Neuron (in vitro differentiated cells): ENCODE results near the gene HCFC1R1.
A peak's percentile ranks its signal among the peaks of the same experiment; 100 is the strongest.
"Not testable (repeated sequence)": the region's sequence is repeated elsewhere in the genome, so short reads cannot be mapped to it uniquely, and the experiment has no call there.

Experiments
- H2AFZ ChIP-seq: one replicate; pipeline ENCODE4 v1.6.1; 2013; ENCODE audit warnings: low read depth, mild to moderate bottlenecking, inconsistent platforms, low read length, moderate library complexity
- H3K27me3 ChIP-seq: one replicate; pipeline ENCODE4 v1.6.1; 2013; ENCODE audit warnings: low read length; ENCODE audit not compliant: insufficient read depth
- H3K36me3 ChIP-seq: one replicate; pipeline ENCODE4 v1.6.1; 2013; ENCODE audit warnings: low read length; ENCODE audit not compliant: insufficient read depth
- H3K4me1 ChIP-seq: one replicate; pipeline ENCODE4 v1.6.1; 2013; ENCODE audit warnings: low read length; ENCODE audit not compliant: insufficient read depth
- H3K4me3 ChIP-seq: 2 replicates; pipeline ENCODE4 v1.5.1; 2013; ENCODE audit warnings: mild to moderate bottlenecking, low read length, moderate library complexity
- H3K9me3 ChIP-seq: one replicate; pipeline ENCODE4 v1.6.1; 2013; ENCODE audit warnings: low read length

Gene HCFC1R1

DNA sequence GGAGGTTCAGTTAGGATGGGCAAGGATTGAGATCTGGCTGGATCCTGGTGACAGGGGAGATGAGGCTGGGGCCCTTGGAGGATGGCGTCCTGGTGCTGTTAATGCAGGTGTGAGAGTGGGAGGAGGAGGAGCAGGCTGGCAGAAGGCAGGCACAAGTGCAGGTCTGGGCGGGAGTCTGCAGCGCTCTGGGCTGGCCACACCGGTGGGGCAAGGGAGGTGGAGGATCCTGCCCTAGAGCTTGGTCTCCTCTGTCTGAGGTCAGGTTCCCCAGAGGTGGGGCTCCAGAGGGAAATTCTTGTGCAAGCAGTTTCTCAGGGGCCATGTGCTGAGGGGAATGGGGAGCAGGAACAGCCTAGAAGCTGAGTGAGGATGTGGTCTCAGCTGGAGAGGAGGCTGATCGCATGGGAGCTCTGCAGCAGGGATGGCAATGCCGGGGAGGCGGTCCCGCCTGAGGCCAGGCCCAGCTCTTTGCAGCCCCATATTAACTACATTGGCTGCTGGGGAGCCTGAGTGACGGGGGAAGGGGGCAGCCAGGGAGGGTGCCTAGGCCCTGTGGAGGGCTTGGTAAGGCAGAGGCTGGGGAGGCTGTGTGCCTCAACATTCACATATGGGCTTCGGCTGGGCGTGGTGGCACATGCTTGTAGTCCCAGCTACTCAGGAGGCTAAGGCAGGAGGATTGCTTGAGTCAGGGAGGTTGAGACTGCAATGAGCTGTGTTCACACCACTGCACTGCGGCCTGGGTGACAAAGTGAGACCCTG is 29.0 kb upstream of the HCFC1R1 start:
- H3K36me3 ChIP-seq, H2AFZ ChIP-seq, H3K9me3 ChIP-seq, H3K4me1 ChIP-seq, H3K4me3 ChIP-seq: not testable (repeated sequence)
- peaks cover 15% of the 10 kb centered on the region for H3K27me3 ChIP-seq

DNA sequence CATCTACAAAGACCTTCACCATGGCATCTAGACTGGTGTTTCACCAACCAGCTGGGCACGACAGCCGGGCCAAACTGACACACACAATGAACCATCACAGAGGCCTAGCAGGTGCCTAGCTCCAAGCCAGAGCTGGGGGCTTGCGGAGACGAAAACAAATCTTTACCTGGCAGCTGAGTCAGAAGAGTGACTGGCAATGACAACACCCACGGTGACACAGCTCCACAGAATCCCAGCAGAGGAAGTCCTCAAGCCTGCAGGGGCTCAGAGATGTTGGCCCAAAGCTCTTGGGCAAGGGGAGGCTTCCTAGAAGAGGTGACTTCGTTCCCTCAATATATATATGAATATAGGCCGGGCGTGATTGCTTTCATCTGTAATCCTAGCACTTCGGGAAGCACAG is 27.8 kb upstream of the HCFC1R1 start:
- Histone ChIP-seq H3K4me3 (no peak overlapping the region), H3K27me3 (peaks cover 27% of the 10 kb centered on the region), H3K4me1 (no peaks in the 10 kb centered on the region)

GRCh38 chr16:3051009-3051408 is 27.3 kb upstream of the HCFC1R1 start:
- H3K27me3 ChIP-seq: peaks cover 32% of the 10 kb centered on the region
- no peak overlapping the region for H3K4me3 ChIP-seq
- H3K4me1 ChIP-seq: peaks cover 3% of the 10 kb centered on the region
- no peaks in the 10 kb centered on the region for H3K36me3 ChIP-seq
- no peak overlapping the region for H2AFZ ChIP-seq
- H3K9me3 ChIP-seq: no peaks in the 10 kb centered on the region

More for the DNA sequence above, 27.8 kb upstream of the HCFC1R1 start:
- Histone ChIP-seq H3K36me3 (no peaks in the 10 kb centered on the region), H2AFZ (no peak overlapping the region), H3K9me3 (no peaks in the 10 kb centered on the region)

DNA sequence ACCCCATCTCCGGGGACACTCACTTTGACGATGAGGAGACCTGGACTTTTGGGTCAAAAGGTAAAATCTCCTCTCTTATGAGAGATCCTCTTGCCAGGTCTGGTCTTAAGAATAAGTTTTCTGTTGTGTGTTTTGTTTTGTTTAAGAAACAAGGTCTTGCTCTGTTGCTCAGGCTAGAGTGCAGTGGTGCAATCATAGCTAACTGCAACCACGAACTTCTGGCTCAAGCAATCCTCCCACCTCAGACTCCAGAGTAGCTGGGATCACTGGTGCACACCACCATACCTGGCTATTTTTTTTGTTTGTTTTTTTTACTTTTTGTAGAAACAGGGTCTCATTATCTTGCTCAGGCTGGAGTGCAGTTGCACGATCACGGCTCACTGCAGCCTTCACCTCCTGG is 26.7 kb upstream of the HCFC1R1 start:
- no peaks in the 10 kb centered on the region for H3K9me3 ChIP-seq
- peaks cover 36% of the 10 kb centered on the region for H3K27me3 ChIP-seq

DNA sequence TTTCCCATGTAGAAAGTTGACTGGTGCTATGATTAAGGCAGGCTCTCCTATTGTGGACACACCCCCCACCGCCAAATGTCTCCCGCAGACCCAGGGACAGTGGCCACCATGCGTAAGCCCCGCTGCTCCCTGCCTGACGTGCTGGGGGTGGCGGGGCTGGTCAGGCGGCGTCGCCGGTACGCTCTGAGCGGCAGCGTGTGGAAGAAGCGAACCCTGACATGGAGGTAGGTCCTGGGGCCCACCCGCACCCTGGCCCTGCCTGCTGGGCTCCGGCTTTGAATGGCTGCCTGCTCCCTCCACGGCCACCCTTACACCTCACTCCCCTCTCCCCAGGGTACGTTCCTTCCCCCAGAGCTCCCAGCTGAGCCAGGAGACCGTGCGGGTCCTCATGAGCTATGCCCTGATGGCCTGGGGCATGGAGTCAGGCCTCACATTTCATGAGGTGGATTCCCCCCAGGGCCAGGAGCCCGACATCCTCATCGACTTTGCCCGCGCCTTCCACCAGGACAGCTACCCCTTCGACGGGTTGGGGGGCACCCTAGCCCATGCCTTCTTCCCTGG is 26.3 kb upstream of the HCFC1R1 start:
- no peaks in the 10 kb centered on the region for H3K9me3 ChIP-seq
- peaks cover 40% of the 10 kb centered on the region for H3K27me3 ChIP-seq
- H3K36me3 ChIP-seq: no peaks in the 10 kb centered on the region
- peaks cover 10% of the 10 kb centered on the region for H3K4me1 ChIP-seq
- H3K4me3 ChIP-seq: no peak overlapping the region
- H2AFZ ChIP-seq: no peak overlapping the region

More for the DNA sequence above, 26.7 kb upstream of the HCFC1R1 start:
- Histone ChIP-seq H3K4me1 (peaks cover 7% of the 10 kb centered on the region), H3K4me3 (no peak overlapping the region), H2AFZ (no peak overlapping the region), H3K36me3 (no peaks in the 10 kb centered on the region)

GRCh38 chr16:3047387-3047720 is 23.6 kb upstream of the HCFC1R1 start:
- no peaks in the 10 kb centered on the region for H3K36me3 ChIP-seq
- peaks cover 45% of the 10 kb centered on the region for H3K27me3 ChIP-seq
- peaks cover 10% of the 10 kb centered on the region for H3K4me1 ChIP-seq
- no peak overlapping the region for H2AFZ ChIP-seq
- no peak overlapping the region for H3K4me3 ChIP-seq
- no peaks in the 10 kb centered on the region for H3K9me3 ChIP-seq

GRCh38 chr16:3046641-3047386 is 23.1 kb upstream of the HCFC1R1 start:
- Histone ChIP-seq H2AFZ (no peak overlapping the region), H3K27me3 (peaks cover 45% of the 10 kb centered on the region), H3K4me1 (peaks cover 10% of the 10 kb centered on the region), H3K36me3 (no peaks in the 10 kb centered on the region), H3K4me3 (no peak overlapping the region), H3K9me3 (no peaks in the 10 kb centered on the region)

GRCh38 chr16:3045758-3046640 is 22.3 kb upstream of the HCFC1R1 start, which contains the start of gene MMP25:
MMP25 (plus strand) TSS chr16:3046561; CDS start chr16:3046918, 357 bp downstream.
- H3K9me3 ChIP-seq: no peaks in the 10 kb centered on the region
- peaks cover 10% of the 10 kb centered on the region for H3K4me1 ChIP-seq
- peaks cover 45% of the 10 kb centered on the region for H3K27me3 ChIP-seq
- H3K4me3 ChIP-seq: peak within 1 kb of the TSS; percentile 52
- H3K36me3 ChIP-seq: no peaks in the 10 kb centered on the region
- peak within 1 kb of the TSS; percentile 97 for H2AFZ ChIP-seq

- Histone ChIP-seq H3K36me3 (no peaks in the 10 kb centered on the region), H3K9me3 (no peaks in the 10 kb centered on the region), H3K4me3 (no peak overlapping the region), H3K27me3 (peaks cover 45% of the 10 kb centered on the region), H3K4me1 (peaks cover 10% of the 10 kb centered on the region), H2AFZ (no peak overlapping the region)
These were observed 21.0 kb upstream of the HCFC1R1 start for GRCh38 chr16:3044708-3045107.

DNA sequence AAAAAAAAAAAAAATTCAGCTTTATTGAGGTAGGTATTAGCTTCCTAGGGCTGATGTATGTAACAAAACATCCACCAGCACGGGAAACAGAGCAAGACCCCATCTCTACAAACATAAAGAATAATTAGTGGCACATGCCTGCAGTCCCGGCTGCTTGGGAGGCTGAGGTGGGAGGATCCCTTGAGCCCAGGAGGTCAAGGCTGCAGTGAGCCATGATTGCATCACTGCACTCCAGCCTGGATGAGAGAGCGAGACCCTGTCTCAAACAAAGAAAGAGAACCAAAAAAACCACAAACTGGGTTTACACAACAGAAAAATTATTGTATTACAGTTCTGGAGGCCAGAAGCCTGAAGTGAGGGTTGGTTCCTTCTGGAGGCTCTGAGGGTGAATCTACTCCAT is 18.6 kb upstream of the HCFC1R1 start:
- no peaks in the 10 kb centered on the region for H3K9me3 ChIP-seq
- no peaks in the 10 kb centered on the region for H3K36me3 ChIP-seq
- H3K27me3 ChIP-seq: peaks cover 42% of the 10 kb centered on the region
- no peak overlapping the region for H3K4me3 ChIP-seq
- no peak overlapping the region for H2AFZ ChIP-seq
- peaks cover 10% of the 10 kb centered on the region for H3K4me1 ChIP-seq

- no peaks in the 10 kb centered on the region for H3K36me3 ChIP-seq
- H3K9me3 ChIP-seq: no peaks in the 10 kb centered on the region
- peaks cover 42% of the 10 kb centered on the region for H3K27me3 ChIP-seq
- H3K4me1 ChIP-seq: no peaks in the 10 kb centered on the region
- H3K4me3 ChIP-seq: no peak overlapping the region
- no peak overlapping the region for H2AFZ ChIP-seq
These were observed 15.2 kb upstream of the HCFC1R1 start for GRCh38 chr16:3038896-3039295.

DNA sequence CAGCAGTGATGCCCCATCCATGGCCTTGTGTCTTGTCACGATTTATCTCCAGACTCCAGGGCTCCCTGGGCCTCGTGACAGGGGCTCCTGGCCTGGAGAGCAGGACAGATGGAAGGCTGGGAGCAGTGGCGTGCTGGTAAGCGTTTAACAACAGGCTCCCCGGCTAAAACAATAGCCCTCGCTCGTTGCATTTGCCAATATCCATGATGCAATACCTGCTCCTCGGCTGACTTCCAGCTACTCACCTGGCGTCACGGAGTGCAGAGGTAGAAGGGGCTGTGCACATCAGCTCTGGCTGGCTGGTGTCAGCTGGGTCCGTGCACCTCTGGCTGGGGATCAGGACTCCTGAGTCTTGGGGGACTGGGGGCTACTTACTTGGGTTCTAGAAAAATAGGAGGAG is 14.5 kb upstream of the HCFC1R1 start:
- Histone ChIP-seq H3K36me3 (no peaks in the 10 kb centered on the region), H3K27me3 (peaks cover 48% of the 10 kb centered on the region), H3K9me3 (no peaks in the 10 kb centered on the region), H3K4me1 (no peaks in the 10 kb centered on the region), H2AFZ (no peak overlapping the region), H3K4me3 (no peak overlapping the region)
